Posterior cingulate gyrus (tissue), 11 donors: ENCODE measurements around the gene RYK.
"Not testable (repeated sequence)": the region's sequence is repeated elsewhere in the genome, so short reads cannot be mapped to it uniquely, and the experiment has no call there.

Experiments
- DNase-seq, 10 donors: peaks; one replicate each; pipeline versions ENCODE4 v3.0.0 to v3.0.0-alpha.2; 2020 to 2021; ENCODE audit warnings: mixed read lengths in 3 of 10
- intact Hi-C: fragments of 100-400 bp; cut with DNase I; formaldehyde crosslinking; loops from one replicate; pipeline ENCODE4 v1.15.1; 2023

The RYK gene

DNA sequence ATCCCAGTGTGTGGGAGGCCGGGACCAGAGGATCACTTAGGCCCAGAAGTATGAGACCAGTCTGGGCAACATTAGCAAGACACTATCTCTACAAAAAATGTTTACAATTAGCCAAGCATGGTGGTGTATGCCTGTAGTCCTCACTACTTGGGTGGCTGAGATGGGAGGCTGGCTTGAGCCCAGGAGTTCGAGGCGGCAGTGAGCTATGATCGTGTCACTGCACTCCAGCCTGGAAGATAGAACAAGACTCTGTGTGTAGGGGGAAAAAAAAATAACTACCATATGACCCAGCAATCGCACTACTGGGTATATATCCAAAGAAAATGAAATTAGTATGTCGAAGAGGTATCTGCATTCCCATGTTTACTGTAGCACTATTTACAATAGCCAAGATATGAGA is 22.6 kb downstream of the RYK start:
- peak in 1 of 10 donors; percentile 41 for DNase-seq
- intact Hi-C loops, result no loop called here

DNA sequence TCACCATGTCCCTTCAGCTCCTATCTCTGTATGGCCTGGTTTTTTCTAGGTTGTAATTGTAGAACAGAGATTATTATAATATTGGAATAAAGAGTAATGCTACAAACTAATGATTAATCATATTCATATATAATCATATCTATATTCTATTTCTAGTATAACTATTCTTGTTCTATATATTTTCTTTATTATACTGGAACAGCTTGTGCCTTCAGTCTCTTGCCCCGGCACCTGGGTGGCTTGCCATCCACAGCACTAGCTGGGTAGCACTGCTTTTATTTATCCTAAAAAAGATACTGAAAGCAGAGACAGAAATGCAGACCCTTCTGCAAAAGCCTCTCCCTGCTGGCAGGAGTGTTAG is 25.9 kb downstream of the RYK start:
- DNase-seq, intact Hi-C loops: not testable (repeated sequence)

DNA sequence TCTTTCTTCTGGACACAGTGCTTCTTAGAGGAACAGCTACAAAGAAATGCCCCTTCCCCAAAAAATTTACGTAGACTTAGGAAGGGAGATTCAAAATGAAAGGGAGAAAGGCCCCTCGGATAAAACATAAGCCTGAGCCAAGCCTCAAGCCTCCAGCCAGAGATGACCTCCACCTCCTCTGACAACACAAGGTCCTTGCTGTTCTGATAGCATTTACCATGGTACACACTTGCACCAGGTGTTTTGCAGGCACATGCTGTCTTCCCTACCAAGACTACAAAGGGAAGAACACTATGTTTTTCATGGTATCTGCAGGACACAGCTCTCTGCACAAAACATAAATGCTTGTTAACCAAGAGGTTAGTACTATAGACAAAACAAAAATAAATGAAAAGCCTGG is 27.8 kb downstream of the RYK start:
- DNase-seq, result no peak
- intact Hi-C loops, result no loop called here

DNA sequence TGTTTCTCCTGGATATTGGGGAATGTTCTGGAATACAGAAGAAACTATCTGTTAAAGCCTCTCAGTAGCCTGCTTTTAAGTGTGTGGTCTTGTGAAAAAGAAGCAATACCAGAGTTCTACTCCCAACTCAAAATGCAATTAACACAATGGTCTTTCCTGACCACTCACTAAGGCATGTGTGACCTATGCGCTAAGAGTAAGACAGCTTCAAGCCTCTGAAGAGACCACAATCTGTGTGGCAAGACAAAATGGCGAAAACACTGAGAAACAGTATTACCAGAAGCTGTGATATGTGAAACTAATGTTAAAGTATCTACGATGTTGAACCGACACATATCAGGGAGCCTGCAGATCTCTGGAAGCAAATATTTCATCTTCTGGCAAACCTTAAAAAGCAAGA is 33.8 kb downstream of the RYK start:
- intact Hi-C loops, result no loop called here
- DNase-seq, result no peak

DNA sequence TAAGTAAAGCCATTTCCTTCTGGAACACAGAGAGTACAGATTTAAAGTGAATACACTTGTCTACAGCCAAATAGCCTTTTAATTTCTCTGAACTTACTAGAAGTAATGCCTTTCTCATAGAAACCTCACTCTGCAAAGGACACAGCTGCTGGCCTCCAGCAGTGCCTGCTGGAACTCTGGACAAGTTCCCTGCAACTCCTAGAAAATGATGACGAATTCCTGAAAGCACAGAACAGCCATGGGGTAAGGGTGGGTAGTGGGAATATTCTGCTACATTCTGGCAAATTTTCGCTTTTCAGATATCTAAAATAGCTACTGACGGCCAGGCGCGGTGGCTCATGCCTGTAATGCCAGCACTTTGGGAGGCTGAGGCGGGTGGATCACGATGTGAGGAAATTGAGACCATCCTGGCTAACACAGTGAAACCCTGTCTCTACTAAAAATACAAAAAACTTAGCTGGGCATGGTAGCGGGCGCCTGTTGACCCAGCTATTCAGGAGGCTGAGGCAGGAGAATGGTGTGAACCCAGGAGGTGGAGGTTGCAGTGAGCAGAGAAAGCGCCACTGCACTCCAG is 34.4 kb downstream of the RYK start:
- intact Hi-C loops, result no loop called here

DNA sequence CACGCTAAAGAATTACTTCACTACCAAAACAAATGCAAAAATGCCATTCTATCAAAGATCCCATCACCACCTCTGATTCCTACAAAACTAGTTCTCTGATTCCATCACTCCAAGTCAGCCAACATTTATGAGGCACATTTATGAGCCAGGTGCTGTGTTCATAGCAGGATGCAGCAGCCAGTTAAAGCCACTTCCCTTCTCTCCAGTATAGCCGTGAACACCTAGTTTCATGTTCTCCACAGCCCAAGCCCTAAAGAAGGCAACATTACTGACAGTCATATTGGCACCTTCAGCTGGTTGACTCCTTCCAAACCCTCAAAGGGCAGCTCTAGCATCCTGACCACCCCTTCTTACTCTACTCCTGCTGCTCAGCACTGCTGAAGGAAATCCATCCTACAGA is 36.4 kb downstream of the RYK start:
- no peak for DNase-seq
- intact Hi-C loops, result loop anchor here (5.0 kb wide), 2 partner anchors 163 to 282 kb away; no protein-coding TSS in a partner anchor

More for the DNA sequence above, 34.4 kb downstream of the RYK start:
- DNase-seq, result peak in 5 of 10 donors; percentile 11 to 76 (median 62)

DNA sequence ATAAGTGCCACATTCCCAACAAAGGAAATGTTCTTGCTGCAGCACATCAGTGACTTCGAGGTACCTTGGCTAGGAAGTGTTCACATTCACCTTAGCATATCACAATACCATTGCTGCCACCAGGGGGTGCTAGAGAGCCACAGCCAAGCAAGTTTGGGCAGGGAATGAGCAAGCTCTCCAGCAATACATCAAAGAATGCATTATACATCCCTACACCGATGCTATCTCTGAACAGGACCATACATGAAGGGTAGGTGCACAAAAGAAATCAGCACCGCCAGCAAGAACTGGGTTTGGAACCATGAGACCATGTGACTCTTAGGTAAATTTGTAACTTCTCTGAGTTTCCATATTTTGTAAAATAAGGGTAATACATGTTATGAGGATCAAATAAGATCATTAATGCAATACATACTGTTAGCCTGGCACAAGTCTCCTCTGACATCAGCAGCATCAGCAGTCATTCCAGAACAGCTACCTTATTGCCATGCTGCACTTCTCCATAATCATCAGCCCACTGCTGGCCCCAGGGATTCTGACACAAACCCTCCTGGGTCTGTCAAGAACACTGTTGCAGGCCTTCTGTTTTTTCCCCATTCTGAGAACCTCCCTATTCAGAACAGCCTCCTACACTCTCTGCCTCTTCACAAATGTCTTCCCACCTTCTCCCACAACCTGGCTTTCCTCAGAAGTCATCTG is 37.5 kb downstream of the RYK start:
- DNase-seq, result peak; percentile 62 to 98 (median 90)
- intact Hi-C loops, result loop anchor here (1.0 to 5.0 kb wide), 4 partner anchors 86 to 281 kb away; no protein-coding TSS in a partner anchor

DNA sequence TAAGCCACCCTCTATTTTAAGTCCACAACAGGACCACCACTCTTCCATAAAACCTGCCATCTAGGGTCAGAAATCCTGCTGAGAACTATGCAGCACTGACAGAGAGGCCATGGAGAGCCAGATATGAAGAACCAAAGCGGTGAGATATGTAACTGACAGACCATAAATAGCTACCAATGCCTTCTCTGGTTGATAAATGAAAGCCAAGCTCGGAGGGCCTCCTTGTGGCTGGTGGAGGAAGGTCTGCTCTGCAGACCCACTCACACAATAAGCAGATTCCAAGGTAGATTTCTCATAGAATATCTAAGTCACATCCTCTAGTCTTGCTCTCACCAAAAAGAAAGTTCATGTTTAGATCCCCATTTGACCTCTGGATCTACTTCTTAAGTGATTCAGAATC is 38.9 kb downstream of the RYK start:
- peak in 6 of 10 donors; percentile 33 to 90 (median 50) for DNase-seq
- intact Hi-C loops, result loop anchor here (1.0 to 5.0 kb wide), 3 partner anchors 88 to 279 kb away; no protein-coding TSS in a partner anchor

DNA sequence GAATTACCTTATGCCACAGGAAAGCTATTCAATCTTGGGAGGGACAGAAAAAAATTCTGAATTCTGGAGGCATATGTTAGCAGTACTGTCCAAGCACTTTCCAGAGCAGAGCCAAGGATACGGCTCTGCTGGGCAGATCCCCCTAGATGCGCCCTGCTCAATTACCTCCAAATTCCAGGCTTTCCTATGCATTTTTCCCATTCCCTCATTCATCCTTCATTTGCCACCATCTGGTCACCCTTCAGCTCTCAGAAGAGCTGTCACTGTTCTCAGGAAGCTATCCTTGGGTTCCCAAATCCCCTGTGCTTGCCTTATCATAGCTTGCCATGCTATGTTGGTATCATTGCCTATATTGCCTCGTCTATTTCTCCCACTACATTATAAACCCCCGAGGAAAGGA is 45.2 kb downstream of the RYK start:
- intact Hi-C loops, result no loop called here
- DNase-seq, result no peak

DNA sequence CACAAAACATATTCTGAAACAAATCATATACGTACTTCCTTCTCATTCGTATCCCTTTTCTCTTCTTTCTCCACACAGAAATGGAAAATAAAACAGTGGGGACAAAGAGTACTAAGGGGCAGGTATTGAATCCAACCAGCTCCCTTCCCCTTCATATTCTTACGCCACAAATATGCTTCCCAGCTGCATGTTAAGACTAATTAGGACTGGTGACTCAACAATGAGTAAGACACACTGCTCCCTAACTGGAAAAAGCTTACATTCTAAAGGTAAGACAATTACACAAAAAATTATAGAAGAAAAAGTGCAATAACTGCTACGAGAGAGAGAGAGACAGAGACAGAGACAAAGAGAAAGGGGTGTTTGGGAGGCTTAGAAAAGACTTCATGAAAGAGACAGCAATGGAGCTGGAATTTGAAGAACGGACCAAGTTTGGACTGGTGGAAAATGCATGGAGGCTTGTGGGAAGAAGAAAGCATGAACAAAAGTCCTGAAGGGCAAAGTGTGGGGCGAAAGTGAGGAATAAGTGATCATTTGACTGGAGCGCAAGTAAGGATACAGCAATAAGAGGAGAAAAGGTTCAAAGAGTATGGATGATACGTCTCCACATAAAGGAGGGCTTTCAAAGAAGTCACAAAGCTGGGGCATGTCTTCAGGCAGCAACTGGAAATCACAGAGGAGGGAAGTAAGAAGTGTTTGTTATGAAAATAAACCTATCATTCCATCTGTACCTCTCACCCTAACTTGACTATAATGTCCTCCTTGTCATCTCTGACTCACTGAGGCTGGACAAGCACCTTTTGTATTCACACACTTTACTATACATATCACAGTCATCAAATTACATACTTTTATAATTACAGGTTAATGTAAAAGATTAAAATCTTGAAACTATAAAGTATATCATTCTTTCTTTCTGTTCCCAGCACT is 49.2 kb downstream of the RYK start:
- no peak for DNase-seq
- intact Hi-C loops, result no loop called here

DNA sequence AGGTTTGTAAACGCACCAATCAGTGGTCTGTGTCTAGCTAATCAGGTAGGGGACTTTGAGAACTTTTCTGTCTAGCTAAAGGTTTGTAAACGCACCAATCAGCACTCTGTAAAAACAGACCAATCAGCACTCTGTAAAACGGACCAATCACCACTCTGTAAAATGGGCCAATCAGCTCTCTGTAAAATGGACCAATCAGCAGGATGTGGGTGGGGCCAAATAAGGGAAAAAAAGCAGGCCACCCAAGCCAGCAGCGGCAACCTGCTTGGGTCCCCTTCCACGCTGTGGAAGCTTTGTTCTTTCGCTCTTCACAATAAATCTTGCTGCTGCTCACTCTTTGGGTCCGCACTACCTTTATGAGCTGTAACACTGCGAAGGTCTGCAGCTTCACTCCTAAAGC is 50.8 kb downstream of the RYK start:
- DNase-seq, result not testable (repeated sequence)
- intact Hi-C loops, result loop anchor here (5.0 kb wide), 1 partner anchor 272 kb away; no protein-coding TSS in a partner anchor

DNA sequence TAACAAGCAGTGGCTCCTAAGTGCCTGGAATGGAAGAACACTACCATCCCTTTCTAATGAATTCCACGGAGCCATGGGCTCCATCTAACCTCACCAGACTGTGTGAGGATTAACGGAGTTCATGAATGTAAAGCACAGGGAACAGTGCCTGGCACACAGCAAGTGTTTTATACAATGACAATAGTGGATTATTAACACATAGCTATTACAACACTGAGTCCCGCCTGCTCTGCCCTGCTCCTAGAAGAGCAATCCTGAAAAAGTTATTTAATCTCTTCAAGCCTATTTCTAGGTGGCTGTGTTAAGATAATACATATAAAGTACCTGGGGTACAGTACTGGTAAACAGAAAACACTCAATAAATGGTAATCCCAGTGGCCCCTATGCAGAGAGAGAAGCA is 51.4 kb downstream of the RYK start:
- intact Hi-C loops, result loop anchor here (5.0 kb wide), 1 partner anchor 273 kb away; no protein-coding TSS in a partner anchor
- DNase-seq, result no peak

DNA sequence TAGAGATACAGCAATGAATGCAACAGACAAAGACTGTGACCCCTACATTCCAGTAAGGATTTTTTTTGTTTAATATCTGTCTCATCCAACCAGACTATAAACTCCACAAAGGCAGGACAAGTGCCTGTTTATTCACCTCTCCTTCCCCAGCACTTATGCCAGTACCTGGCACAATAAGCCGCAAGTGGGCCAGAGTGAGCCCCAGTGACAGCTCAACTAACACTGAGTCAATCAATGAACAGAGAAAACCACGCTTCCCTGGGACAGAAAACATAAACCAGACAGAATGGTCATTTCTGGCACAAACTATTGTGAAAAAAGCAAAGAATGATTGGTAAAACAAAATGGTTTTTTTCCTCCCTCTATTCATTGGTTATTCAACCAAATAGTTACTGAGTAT is 52.2 kb downstream of the RYK start:
- intact Hi-C loops, result loop anchor here (5.0 kb wide), 1 partner anchor 274 kb away; no protein-coding TSS in a partner anchor
- no peak for DNase-seq

DNA sequence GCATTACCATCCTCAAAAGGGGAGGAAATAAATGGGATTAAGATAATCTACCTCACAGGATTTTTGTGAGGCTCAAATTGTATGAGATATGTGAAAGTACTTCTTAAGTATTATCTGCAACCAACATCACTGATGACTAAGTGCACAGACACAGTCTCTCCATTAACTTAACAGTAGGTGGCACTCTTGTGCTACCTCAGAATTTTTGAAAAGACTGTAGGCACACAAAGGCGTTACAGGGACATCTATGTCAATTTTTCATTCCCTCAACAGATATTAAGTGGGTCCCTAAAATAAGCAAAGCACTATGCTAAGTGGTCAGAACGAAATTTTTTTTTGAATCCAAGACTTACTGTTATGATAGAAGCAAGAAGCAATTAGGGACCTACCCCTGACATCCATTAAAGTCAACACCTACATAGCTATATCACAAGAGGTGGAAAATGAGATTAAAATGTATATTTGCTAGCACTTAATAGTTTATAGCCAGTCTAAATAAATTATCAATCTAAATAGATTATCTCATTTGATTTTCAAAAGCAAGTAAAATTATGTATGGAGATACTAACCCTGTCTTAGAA is 52.9 kb downstream of the RYK start:
- no peak for DNase-seq
- intact Hi-C loops, result loop anchor here (5.0 kb wide), 1 partner anchor 275 kb away; no protein-coding TSS in a partner anchor

DNA sequence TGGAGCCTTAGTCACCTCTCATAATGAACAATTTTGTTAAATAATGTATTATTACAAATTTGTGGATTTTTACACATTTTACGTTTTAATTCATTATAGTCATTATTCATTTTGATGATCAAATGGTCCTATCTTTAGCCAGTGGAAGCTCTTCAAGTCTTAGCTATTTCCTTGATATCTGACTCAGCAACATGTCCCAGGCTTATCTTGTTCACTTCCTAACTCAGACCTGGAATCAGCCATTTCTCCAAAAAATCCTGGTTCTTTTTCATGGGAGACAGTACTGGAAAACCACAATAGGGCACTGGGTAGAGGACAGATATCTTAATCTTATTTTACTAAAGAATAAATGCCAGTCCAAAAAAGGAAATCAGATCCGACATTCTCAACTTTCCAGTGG is 56.4 kb downstream of the RYK start:
- no peak for DNase-seq
- intact Hi-C loops, result no loop called here

DNA sequence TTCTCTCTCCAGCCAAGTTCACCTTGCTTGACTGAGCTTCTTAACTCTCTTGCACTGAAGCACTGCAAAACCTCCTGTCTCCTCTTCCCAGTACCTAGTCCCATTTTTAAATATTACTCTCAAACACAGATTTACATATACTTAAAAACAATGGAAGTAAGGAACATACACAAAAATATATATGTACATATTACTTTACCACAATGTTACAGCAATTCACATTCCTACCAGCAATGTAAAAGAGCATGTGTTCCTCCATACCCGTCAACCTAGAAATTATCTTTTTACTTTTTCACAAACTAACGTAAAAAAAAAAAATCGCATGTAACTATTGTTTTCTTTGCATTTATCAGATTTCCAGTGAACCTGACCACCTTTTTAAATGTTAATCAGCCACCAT is 60.4 kb downstream of the RYK start:
- intact Hi-C loops, result no loop called here
- no peak for DNase-seq

DNA sequence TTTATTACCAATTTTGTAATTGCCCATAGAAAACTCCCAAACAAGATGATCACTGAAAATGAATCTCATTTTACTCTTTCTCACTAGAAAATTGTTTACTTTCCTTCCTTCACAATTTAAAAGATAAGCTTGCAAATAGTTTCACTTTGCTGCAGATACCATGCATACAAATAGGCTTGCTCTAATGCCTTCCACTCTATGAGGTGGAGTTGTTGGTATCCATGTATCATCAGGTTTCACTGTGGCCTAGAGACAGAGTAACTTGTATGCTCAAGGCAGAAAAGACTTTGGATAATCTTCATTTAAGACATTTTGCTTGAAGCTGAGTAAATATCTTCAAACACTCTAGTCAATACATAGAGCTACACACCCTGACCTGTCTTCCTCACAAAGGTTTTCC is 60.8 kb downstream of the RYK start:
- intact Hi-C loops, result no loop called here

DNA sequence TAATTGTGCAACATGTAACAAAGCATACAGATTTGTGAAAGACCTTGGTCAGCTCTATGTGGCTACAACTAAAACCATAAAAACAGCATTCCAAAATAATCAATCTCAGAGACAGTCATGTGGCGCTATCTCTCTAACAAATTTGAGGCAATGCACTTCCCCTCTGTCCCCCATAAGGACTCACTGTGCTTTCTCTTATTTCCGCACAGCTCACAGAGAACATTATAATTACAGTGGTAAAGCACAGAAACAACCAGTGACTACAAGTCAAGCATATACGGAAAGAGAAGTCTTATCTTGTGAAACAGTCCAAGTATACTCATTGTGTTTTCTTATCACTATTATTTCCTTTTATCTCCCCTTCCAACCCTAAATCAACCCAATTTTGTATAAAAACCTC is 64.3 kb downstream of the RYK start:
- intact Hi-C loops, result no loop called here

More for the DNA sequence above, 60.8 kb downstream of the RYK start:
- no peak for DNase-seq

DNA sequence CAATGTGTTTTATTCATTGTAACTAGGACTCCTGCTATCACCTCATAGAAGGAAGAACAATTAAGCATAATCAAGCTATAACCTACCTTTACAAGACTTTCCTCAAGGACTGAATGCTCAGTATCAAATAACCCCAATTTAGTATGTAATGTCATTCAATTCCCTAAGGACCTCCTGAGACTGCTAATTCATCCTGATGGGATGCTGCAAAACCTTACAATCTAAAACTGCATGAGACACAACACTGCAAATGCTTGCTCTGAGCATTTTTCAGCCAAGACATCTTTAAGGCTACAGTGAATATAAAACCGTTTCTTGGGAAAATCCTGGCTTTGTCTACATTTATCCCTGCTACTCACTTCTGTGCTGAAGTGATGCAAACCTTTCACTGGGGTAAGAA is 69.9 kb downstream of the RYK start:
- intact Hi-C loops, result no loop called here
- no peak for DNase-seq

More for the DNA sequence above, 64.3 kb downstream of the RYK start:
- DNase-seq, result no peak

DNA sequence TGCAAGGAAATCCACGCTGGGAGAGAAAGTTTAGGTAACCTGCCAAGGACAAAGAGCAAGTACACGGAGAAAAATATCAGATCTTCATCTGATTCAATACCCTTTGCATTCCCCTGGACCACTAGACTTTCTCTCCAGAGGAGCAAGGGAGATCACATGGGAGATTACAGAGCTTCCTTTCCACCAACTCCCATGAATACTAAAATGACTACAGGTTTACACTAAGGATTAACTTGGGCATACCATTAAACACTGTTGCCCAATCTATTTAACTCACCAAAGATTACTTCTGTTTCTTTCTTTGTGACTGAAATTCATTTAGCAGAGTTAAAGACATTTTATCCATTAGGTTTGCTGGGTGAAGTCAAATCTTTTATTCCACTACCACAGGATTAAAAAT is 71.2 kb downstream of the RYK start:
- DNase-seq, result no peak
- intact Hi-C loops, result no loop called here

DNA sequence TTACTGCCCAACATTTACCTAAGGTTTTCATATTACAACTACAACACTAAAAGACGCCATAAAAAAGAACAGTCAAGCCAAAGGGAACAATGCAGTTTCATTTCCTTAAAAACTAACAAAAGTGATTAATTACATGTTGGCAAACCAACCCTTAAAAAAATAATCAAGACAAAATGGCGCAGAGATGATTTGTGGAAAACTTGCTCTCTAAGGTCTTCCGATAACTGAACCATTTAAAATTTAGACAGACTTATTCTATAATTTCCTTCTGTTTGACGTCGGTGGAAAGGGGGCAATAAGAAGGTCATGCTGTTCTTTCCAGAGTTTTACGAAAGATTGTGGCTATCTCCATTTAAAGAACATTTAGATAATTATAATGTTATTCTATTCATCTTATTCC is 87.6 kb downstream of the RYK start:
- intact Hi-C loops, result no loop called here
- no peak for DNase-seq
